ENCODE measurements around the gene EPHB1.

GRCh38 chr3:135082706-135083105 lies 287.6 kb downstream of the EPHB1 start:
- TF ChIP-seq EZH2 (IDR thresholded peaks at IDR 0.05; ENCODE audit: insufficient read depth, poor library complexity, severe bottlenecking) (no peak), EZH2phosphoT487 (IDR thresholded peaks at IDR 0.05; ENCODE audit: insufficient read depth, low read depth) (no peak)
